PFSK-1 (cell line): ENCODE data around the gene GOLGA6L2.

Experiments
- FOXP2 ChIP-seq: optimal IDR thresholded peaks from 2 replicates; pipeline ENCODE3; 2011; ENCODE audit warnings: borderline replicate concordance, control low read depth, inconsistent platforms; ENCODE audit not compliant: insufficient read depth; ENCODE audit errors: extremely low read length, extremely low read depth
- POLR2AphosphoS5 ChIP-seq: IDR thresholded peaks from 2 replicates; pipeline ENCODE4 v1.6.1; 2012; ENCODE audit warnings: low read depth, mild to moderate bottlenecking, control low read depth, low read length, moderate library complexity
- REST ChIP-seq, 2 experiments: IDR thresholded peaks; 2 replicates each; pipeline versions ENCODE4 v1.6.1 to v1.8.0; 2011 to 2012; ENCODE audit warnings: low read depth in 2 of 2, low read length in 2 of 2, control low read depth in 1 of 2, inconsistent platforms in 1 of 2, mild to moderate bottlenecking in 1 of 2, moderate library complexity in 1 of 2; ENCODE audit not compliant: insufficient read depth in 1 of 2
- SIN3A ChIP-seq: IDR thresholded peaks from 2 replicates; pipeline ENCODE4 v1.6.1; 2012; ENCODE audit warnings: mild to moderate bottlenecking, low read length, moderate library complexity, borderline replicate concordance; ENCODE audit not compliant: insufficient read depth
- TAF1 ChIP-seq: IDR thresholded peaks from 2 replicates; pipeline ENCODE4 v1.6.1; 2012; ENCODE audit warnings: low read length, control low read depth, borderline replicate concordance; ENCODE audit not compliant: insufficient read depth

GRCh38 chr15:23395030-23395692, 51.9 kb downstream of the GOLGA6L2 start:
- no peak for TF ChIP-seq REST (IDR thresholded peaks at IDR 0.05; ENCODE audit: insufficient read depth in 1 of 2, low read depth in 2 of 2, low read length in 2 of 2)
- TF ChIP-seq TAF1: no peak
- TF ChIP-seq SIN3A: no peak
- no peak for TF ChIP-seq POLR2AphosphoS5
- no peak for TF ChIP-seq FOXP2
